Hepatocyte (in vitro differentiated cells): ENCODE measurements around the gene LRRC14B. TPM values are rescaled to one million over a fixed set of nuclear protein-coding genes. Genes with fewer than 3 reads are reported as not detected.

Source experiments
- DNase-seq: peaks from one replicate; pipeline ENCODE4 v3.0.0-alpha.2; 2016; ENCODE audit warnings: low spot score
- H2AFZ ChIP-seq: fragments of 200-600 bp; sonication (generic); 2 replicates; pipeline ENCODE4 v1.6.0; 2016; ENCODE audit warnings: antibody characterized with exemption, mild to moderate bottlenecking
- H3K27ac ChIP-seq: fragments of 200-600 bp; sonication (generic); 2 replicates; pipeline ENCODE4 v1.5.1; 2016; ENCODE audit warnings: mild to moderate bottlenecking
- H3K27me3 ChIP-seq: fragments of 200-600 bp; sonication (generic); 2 replicates; pipeline ENCODE4 v1.6.1; 2016
- H3K36me3 ChIP-seq: fragments of 200-600 bp; sonication (generic); replicated peaks from 2 replicates; pipeline ENCODE4 v1.5.1; 2016; ENCODE audit warnings: low read depth; ENCODE audit not compliant: insufficient read depth
- H3K4me1 ChIP-seq: fragments of 200-600 bp; sonication (generic); 2 replicates; pipeline ENCODE4 v1.5.1; 2016; ENCODE audit warnings: mild to moderate bottlenecking, moderate library complexity; ENCODE audit not compliant: insufficient read depth
- H3K4me2 ChIP-seq: fragments of 200-600 bp; sonication (generic); 2 replicates; pipeline ENCODE4 v1.6.0; 2016
- H3K4me3 ChIP-seq: fragments of 200-600 bp; sonication (generic); 2 replicates; pipeline ENCODE4 v1.5.1; 2016; ENCODE audit warnings: mild to moderate bottlenecking
- H3K79me2 ChIP-seq: fragments of 200-600 bp; sonication (generic); 2 replicates; pipeline ENCODE4 v1.6.0; 2017; ENCODE audit warnings: mild to moderate bottlenecking
- H3K9me2 ChIP-seq: fragments of 200-600 bp; sonication (generic); replicated peaks from 2 replicates; pipeline ENCODE4 v1.6.0; 2017; ENCODE audit warnings: mild to moderate bottlenecking; ENCODE audit not compliant: insufficient read depth
- H3K9me3 ChIP-seq: fragments of 200-600 bp; sonication (generic); 2 replicates; pipeline ENCODE4 v1.5.1; 2016; ENCODE audit warnings: low read depth, mild to moderate bottlenecking
- H4K20me1 ChIP-seq: fragments of 200-600 bp; sonication (generic); 2 replicates; pipeline ENCODE4 v1.6.0; 2016; ENCODE audit warnings: mild to moderate bottlenecking; ENCODE audit not compliant: insufficient read depth, poor library complexity, severe bottlenecking
- EZH2 ChIP-seq: fragments of 200-600 bp; sonication (generic); IDR thresholded peaks from 2 replicates; pipeline ENCODE4 v1.6.1; 2016; ENCODE audit warnings: antibody characterized with exemption, mild to moderate bottlenecking, borderline replicate concordance
- EZH2phosphoT487 ChIP-seq: fragments of 200-600 bp; sonication (generic); IDR thresholded peaks from one replicate; pipeline ENCODE4 v1.6.1; 2018; ENCODE audit warnings: antibody characterized with exemption, mild to moderate bottlenecking, low read depth, moderate library complexity; ENCODE audit not compliant: unreplicated experiment, severe bottlenecking
- WGBS: methylation state at CpG from one replicate; pipeline ENCODE4 v1.1.6; 2016; ENCODE audit warnings: low lambda C conversion rate; ENCODE audit errors: missing lambda C conversion rate; 5-methylcytosine and 5-hydroxymethylcytosine counted together
- polyA plus RNA-seq: library from polyadenylated mRNA; unstranded; fragments of >200 nt; fragmentation: Nextera tagmentation; extraction: Ambion mirVana; gene quantifications from 2 replicates; pipeline ENCODE4 v1.2.1, GENCODE V29; 2016
- total RNA-seq: library from RNA; depleted of rRNA; stranded (reverse); fragments of >200 nt; gene quantifications from 2 replicates; pipeline ENCODE4 v1.2.3, GENCODE V29; 2014
- TF ChIP-seq, protein P1 (sequence below): fragments of 200-600 bp; sonication (generic); IDR thresholded peaks from 2 replicates; pipeline ENCODE4 v1.5.1; 2016; ENCODE audit warnings: antibody characterized with exemption, mild to moderate bottlenecking; ENCODE audit not compliant: poor library complexity

The LRRC14B gene
- total and polyA plus RNA-seq, 2 experiments from 2014 or later = 0.18 TPM; not detected in 1

- TF ChIP-seq, protein P1, sequence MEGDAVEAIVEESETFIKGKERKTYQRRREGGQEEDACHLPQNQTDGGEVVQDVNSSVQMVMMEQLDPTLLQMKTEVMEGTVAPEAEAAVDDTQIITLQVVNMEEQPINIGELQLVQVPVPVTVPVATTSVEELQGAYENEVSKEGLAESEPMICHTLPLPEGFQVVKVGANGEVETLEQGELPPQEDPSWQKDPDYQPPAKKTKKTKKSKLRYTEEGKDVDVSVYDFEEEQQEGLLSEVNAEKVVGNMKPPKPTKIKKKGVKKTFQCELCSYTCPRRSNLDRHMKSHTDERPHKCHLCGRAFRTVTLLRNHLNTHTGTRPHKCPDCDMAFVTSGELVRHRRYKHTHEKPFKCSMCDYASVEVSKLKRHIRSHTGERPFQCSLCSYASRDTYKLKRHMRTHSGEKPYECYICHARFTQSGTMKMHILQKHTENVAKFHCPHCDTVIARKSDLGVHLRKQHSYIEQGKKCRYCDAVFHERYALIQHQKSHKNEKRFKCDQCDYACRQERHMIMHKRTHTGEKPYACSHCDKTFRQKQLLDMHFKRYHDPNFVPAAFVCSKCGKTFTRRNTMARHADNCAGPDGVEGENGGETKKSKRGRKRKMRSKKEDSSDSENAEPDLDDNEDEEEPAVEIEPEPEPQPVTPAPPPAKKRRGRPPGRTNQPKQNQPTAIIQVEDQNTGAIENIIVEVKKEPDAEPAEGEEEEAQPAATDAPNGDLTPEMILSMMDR = no peak
- TF ChIP-seq EZH2phosphoT487 (no peak), EZH2 (no peak)
- Histone ChIP-seq H3K79me2 (no peaks in the 10 kb centered on the region), H3K36me3 (no peaks in the 10 kb centered on the region), H3K27ac (no peak overlapping the region), H3K9me3 (no peaks in the 10 kb centered on the region), H2AFZ (no peak overlapping the region), H3K4me1 (no peaks in the 10 kb centered on the region), H4K20me1 (no peaks in the 10 kb centered on the region), H3K4me3 (no peak overlapping the region), H3K4me2 (no peak overlapping the region), H3K9me2 (no peaks in the 10 kb centered on the region), H3K27me3 (no peaks in the 10 kb centered on the region)
- 75% methylated on average over 11 of the region's 11 CpGs for WGBS
- DNase-seq = no peak
Observed at GRCh38 chr5:189976-190365, 1.3 kb upstream of the LRRC14B start.

DNA sequence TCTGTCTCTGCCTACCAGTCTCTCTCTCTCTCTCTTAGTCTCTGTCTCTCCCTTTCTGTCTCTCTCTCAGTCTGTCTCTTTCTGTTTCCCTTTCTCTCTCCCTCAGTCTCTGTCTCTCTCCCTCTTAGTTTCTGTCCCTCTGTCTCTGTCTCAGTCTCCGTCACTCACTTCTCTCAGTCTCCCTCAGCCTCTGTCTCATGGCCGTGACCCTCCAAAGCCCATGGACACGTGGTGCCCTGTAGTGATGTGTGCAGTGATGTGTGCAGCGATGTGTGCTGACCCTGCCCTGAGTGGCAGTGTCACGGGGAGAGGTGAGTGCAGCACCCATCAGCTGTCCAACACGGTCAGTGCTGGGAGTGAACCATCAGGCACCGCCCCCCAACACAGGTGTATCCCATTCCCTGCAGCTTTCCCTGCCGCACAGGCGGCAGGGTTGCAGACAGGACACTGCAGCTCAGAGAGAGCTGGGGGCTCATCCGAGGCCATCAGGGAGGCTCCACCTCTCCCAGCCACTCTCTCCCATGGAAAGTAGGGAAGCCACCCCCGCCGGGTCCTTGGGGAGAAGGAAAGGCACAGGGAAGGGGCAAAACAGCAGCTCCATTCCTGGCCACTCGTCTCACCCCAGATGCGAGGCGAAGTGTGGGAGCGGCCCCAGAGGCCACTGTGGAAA is 794 bp upstream of the LRRC14B start:
- Histone ChIP-seq H3K9me3 (no peaks in the 10 kb centered on the region), H3K79me2 (no peaks in the 10 kb centered on the region), H3K4me3 (no peak overlapping the region), H3K27me3 (no peaks in the 10 kb centered on the region), H3K27ac (no peak overlapping the region), H3K4me1 (no peaks in the 10 kb centered on the region), H2AFZ (no peak overlapping the region), H3K9me2 (no peaks in the 10 kb centered on the region), H3K4me2 (no peak overlapping the region), H4K20me1 (no peaks in the 10 kb centered on the region), H3K36me3 (no peaks in the 10 kb centered on the region)
- WGBS = 80% methylated on average over 15 of the region's 16 CpGs
- TF ChIP-seq EZH2 (no peak), EZH2phosphoT487 (no peak)
- TF ChIP-seq, protein P1 = no peak
- no peak for DNase-seq

- Histone ChIP-seq H3K9me2 (no peaks in the 10 kb centered on the region), H3K27me3 (no peaks in the 10 kb centered on the region), H4K20me1 (no peaks in the 10 kb centered on the region), H3K36me3 (no peaks in the 10 kb centered on the region), H3K27ac (no peak overlapping the region), H3K79me2 (no peaks in the 10 kb centered on the region), H3K4me1 (no peaks in the 10 kb centered on the region), H2AFZ (no peak overlapping the region), H3K4me2 (no peak overlapping the region), H3K9me3 (no peaks in the 10 kb centered on the region), H3K4me3 (no peak overlapping the region)
- 96% methylated on average over 44 of the region's 46 CpGs for WGBS
- TF ChIP-seq, protein P1 = no peak
- TF ChIP-seq EZH2phosphoT487 (no peak), EZH2 (no peak)
- no peak for DNase-seq
Observed at GRCh38 chr5:191949-192690, 825 bp downstream of the LRRC14B start.
